B cell (primary cell): ENCODE measurements around the gene VWA7. TPM values are rescaled to one million over a fixed set of nuclear protein-coding genes. Genes with fewer than 3 reads are reported as not detected.
A peak's percentile ranks its signal among the peaks of the same experiment; 100 is the strongest.

ENCODE experiments used
- ATAC-seq: fragments of 200-7000 bp; cut with Tn5 transposase; one replicate; pipeline ENCODE4 v1.10.0; 2021; ENCODE audit warnings: low read depth, mild to moderate bottlenecking, moderate number of reproducible peaks, moderate library complexity
- CTCF ChIA-PET: fragments of 350-600 bp; sonication (Branson Sonifier 250); formaldehyde crosslinking; loops from one replicate; lab custom pipeline; 2021; ENCODE audit warnings: antibody characterized with exemption, inconsistent platforms; lab: Charles Lee
- POLR2A ChIA-PET: fragments of 350-600 bp; sonication (Branson Sonifier 250); formaldehyde crosslinking; loops from one replicate; lab custom pipeline; 2021; ENCODE audit warnings: antibody characterized with exemption; lab: Charles Lee
- DNase-seq: peaks from one replicate; pipeline ENCODE4 v3.0.0; 2013
- H2AFZ ChIP-seq: 2 replicates; pipeline ENCODE4 v1.6.1; 2012; ENCODE audit warnings: mild to moderate bottlenecking, low read depth, low read length; ENCODE audit not compliant: insufficient read depth, poor library complexity, severe bottlenecking
- H3K27ac ChIP-seq, 2 donors: 1 replicate in 1 of 2; 2 replicates in 1 of 2; pipeline ENCODE4 v1.5.1; 2012 to 2013; ENCODE audit warnings: low read length in 2 of 2, mild to moderate bottlenecking in 2 of 2, moderate library complexity in 1 of 2
- H3K27me3 ChIP-seq, 4 experiments: fragments of 200-600 bp in 1 of 4; sonication (generic) in 1 of 4; replicated peaks in 1 of 4; 1 replicate in 2 of 4; 2 replicates in 2 of 4; pipeline versions ENCODE4 v1.6.1 to v1.7.0; 2013 to 2016; ENCODE audit warnings: low read length in 3 of 4, mild to moderate bottlenecking in 2 of 4, mixed read lengths in 1 of 4, moderate library complexity in 1 of 4; ENCODE audit not compliant: insufficient read depth in 4 of 4, control insufficient read depth in 3 of 4; ENCODE audit errors: control extremely low read depth in 1 of 4
- H3K36me3 ChIP-seq, 2 experiments: replicated peaks in 1 of 2; 1 replicate in 1 of 2; 2 replicates in 1 of 2; pipeline versions ENCODE4 v1.6.1 to v1.7.1; 2013; ENCODE audit warnings: low read length in 1 of 2; ENCODE audit not compliant: insufficient read depth in 2 of 2, control insufficient read depth in 1 of 2; ENCODE audit errors: control extremely low read depth in 1 of 2, extremely low read depth in 1 of 2
- H3K4me1 ChIP-seq, 2 donors: fragments of 200-600 bp in 1 of 2; sonication (generic) in 1 of 2; 1 replicate in 1 of 2; 2 replicates in 1 of 2; pipeline versions ENCODE4 v1.5.1 to v1.6.1; 2013 to 2017; ENCODE audit warnings: low read length in 2 of 2; ENCODE audit not compliant: control insufficient read depth in 2 of 2, insufficient read depth in 2 of 2
- H3K4me2 ChIP-seq: replicated peaks from 2 replicates; pipeline ENCODE3; 2012; ENCODE audit warnings: mild to moderate bottlenecking, low read depth, low read length; ENCODE audit not compliant: poor library complexity, severe bottlenecking
- H3K4me3 ChIP-seq, 5 experiments: fragments of 200-600 bp in 1 of 5; sonication (generic) in 1 of 5; 1 replicate in 3 of 5; 2 replicates in 2 of 5; pipeline versions ENCODE4 v1.5.1 to v1.7.0; 2011 to 2016; ENCODE audit warnings: low read length in 4 of 5, mild to moderate bottlenecking in 4 of 5, low read depth in 2 of 5, control low read depth in 1 of 5, moderate library complexity in 1 of 5; ENCODE audit not compliant: insufficient read depth in 1 of 5; ENCODE audit errors: control extremely low read depth in 1 of 5, extremely low read depth in 1 of 5
- H3K79me2 ChIP-seq: fragments of 200-600 bp; sonication (generic); one replicate; pipeline ENCODE4 v1.6.0; 2016; ENCODE audit warnings: low read length; ENCODE audit not compliant: control insufficient read depth, insufficient read depth
- H3K9ac ChIP-seq: fragments of 200-600 bp; sonication (generic); 2 replicates; pipeline ENCODE4 v1.6.1; 2017; ENCODE audit warnings: mild to moderate bottlenecking, low read length, moderate library complexity
- H3K9me3 ChIP-seq, 3 donors: one replicate each; pipeline versions ENCODE4 v1.6.1 to v1.7.1; 2013; ENCODE audit warnings: low read length in 2 of 3; ENCODE audit not compliant: control insufficient read depth in 2 of 3, insufficient read depth in 1 of 3; ENCODE audit errors: control extremely low read depth in 1 of 3
- H4K20me1 ChIP-seq: 2 replicates; pipeline ENCODE4 v1.6.0; 2012; ENCODE audit warnings: mild to moderate bottlenecking, low read length; ENCODE audit not compliant: insufficient read depth, control insufficient read depth, poor library complexity, severe bottlenecking
- H3K27ac Mint-ChIP-seq: one replicate; pipeline ENCODE4 v1.8.0; 2021; ENCODE audit warnings: mixed read lengths
- H3K27me3 Mint-ChIP-seq: one replicate; pipeline ENCODE4 v1.8.0; 2021; ENCODE audit warnings: mixed read lengths
- H3K4me1 Mint-ChIP-seq: one replicate; pipeline ENCODE4 v1.8.0; 2021; ENCODE audit warnings: mixed read lengths
- H3K4me3 Mint-ChIP-seq: one replicate; pipeline ENCODE4 v1.8.0; 2021; ENCODE audit warnings: mixed read lengths
- H3K9me3 Mint-ChIP-seq: one replicate; pipeline ENCODE4 v1.8.0; 2022; ENCODE audit warnings: mixed read lengths; ENCODE audit not compliant: insufficient read depth
- CTCF ChIP-seq: fragments of 200-600 bp; IDR thresholded peaks from one replicate; pipeline ENCODE4 v1.8.0; 2022; ENCODE audit warnings: antibody characterized with exemption, mild to moderate bottlenecking
- EZH2 ChIP-seq: IDR thresholded peaks from 2 replicates; pipeline ENCODE4 v1.6.1; 2012; ENCODE audit warnings: borderline replicate concordance, low read depth, mild to moderate bottlenecking, moderate library complexity, low read length; ENCODE audit not compliant: insufficient read depth, poor library complexity, severe bottlenecking
- WGBS: methylation state at CpG from one replicate; pipeline ENCODE4 v1.1.5; 2013; ENCODE audit warnings: missing lambda C conversion rate; ENCODE audit not compliant: insufficient coverage; 5-methylcytosine and 5-hydroxymethylcytosine counted together
- intact Hi-C: fragments of 100-400 bp; cut with micrococcal nuclease; formaldehyde crosslinking; loops from one replicate; pipeline ENCODE4 v1.10.0; 2022
- polyA plus RNA-seq: library from polyadenylated mRNA; depleted of rRNA; stranded (reverse); fragments of >200 nt; gene quantifications from 2 replicates; pipeline ENCODE4 v1.2.3, GENCODE V29; 2012
- total RNA-seq, 2 donors: library from RNA; stranded (reverse); fragments of 120-200 nt in 1 of 2; gene quantifications; 1 replicate in 1 of 2; 2 replicates in 1 of 2; pipeline versions ENCODE4 v1.2.3 to v1.2.4, GENCODE V29; 2013 to 2022

VWA7 gene
- total and polyA plus RNA-seq, 2 donors (not counting 1 experiment from before 2014, with no cell fraction given) = 5.2 to 6.0 TPM

DNA sequence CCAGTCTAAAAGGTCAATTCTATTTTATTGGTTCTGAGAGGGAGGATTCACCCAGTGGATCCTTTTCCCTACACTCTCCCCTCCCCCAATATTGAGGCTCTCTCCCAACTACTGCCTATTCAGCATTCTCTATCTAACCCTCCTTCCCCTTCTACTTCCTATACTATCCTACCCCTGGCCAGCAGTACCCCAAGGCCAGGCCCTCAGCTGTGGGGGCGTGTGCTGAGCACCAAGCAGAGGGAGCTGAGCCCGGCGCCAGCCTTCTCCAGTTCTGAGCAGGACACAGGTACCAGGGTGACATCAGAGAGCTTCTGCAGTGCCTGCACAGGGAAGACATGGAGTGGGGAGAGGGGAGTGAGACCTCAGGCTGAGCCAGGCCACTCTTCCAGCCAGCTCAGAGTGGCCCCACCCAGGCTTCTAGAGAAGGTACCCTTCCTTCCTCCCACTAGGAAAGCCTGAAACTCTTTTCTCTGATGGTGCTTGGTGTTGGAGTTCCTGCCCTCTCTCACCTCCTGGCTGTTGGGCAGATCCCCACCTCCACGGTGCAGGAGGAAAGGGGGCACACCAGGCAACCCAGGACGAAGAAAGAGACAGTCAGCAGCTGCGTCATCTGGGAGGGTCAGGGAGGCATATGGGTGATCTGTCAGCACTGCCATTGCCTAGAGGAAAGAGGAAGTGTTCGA lies 50.0 kb downstream of the VWA7 start:
- H2AFZ ChIP-seq = peak overlapping the region; percentile 71
- WGBS = 92% methylated on average over 3 of the region's 7 CpGs
- peaks cover 22% of the 10 kb centered on the region for H3K79me2 ChIP-seq
- Mint-ChIP-seq H3K4me3 (peak overlapping the region; percentile 99), H3K9me3 (no peaks in the 10 kb centered on the region), H3K4me1 (peaks cover 73% of the 10 kb centered on the region), H3K27ac (peak overlapping the region; percentile 95), H3K27me3 (no peaks in the 10 kb centered on the region)
- DNase-seq = peak; percentile 89
- H3K4me3 ChIP-seq = peak overlapping the region in 3 of 5 experiments; percentile 16 to 50 (median 27)
- H3K9ac ChIP-seq = peak overlapping the region; percentile 42
- H3K9me3 ChIP-seq = no peaks in the 10 kb centered on the region
- no peaks in the 10 kb centered on the region for H3K27me3 ChIP-seq
- peaks cover 8% of the 10 kb centered on the region for H4K20me1 ChIP-seq
- POLR2A ChIA-PET = interaction anchor here (0.5 to 2.3 kb wide), 15 partner anchors 10 to 1557 kb away, joined by 3 to 36 read pairs (median 4); partner anchors contain the start of genes ABHD16A, BAG6, CLIC1 and HSPA1B
- ATAC-seq = peak; percentile 71
- intact Hi-C loops = loop anchor here (1.0 to 2.0 kb wide), 4 partner anchors 66 to 136 kb away; partner anchors contain the start of genes C6orf47 and NEU1
- CTCF ChIA-PET = interaction anchor here (0.5 to 6.3 kb wide), 27 partner anchors 11 to 225 kb away, joined by 3 to 90 read pairs (median 4); partner anchors contain the start of genes ABHD16A, APOM, CLIC1 and LY6G5C
- peaks cover 1 to 35% of the 10 kb centered on the region in 2 experiments for H3K36me3 ChIP-seq
- peak overlapping the region; percentile 88 for H3K4me2 ChIP-seq
- H3K27ac ChIP-seq = peak overlapping the region; percentile 78 to 82
- peaks cover 43 to 58% of the 10 kb centered on the region in 2 donors for H3K4me1 ChIP-seq
- TF ChIP-seq CTCF (no peak), EZH2 (no peak)
